IPS DF 6.9 (cell line): ENCODE data around the gene EIF2B5.
"Not testable (repeated sequence)": the region's sequence is repeated elsewhere in the genome, so short reads cannot be mapped to it uniquely, and the experiment has no call there.

Source experiments
- DNase-seq: peaks from one replicate; pipeline ENCODE4 v3.0.0-alpha.2; 2013; ENCODE audit warnings: low read depth, low spot score
- H3K27ac ChIP-seq: one replicate; pipeline ENCODE4 v1.5.1; 2013; ENCODE audit warnings: low read length, control low read depth
- H3K27me3 ChIP-seq: 2 replicates; pipeline ENCODE4 v1.6.1; 2013; ENCODE audit warnings: mild to moderate bottlenecking, low read length; ENCODE audit not compliant: control insufficient read depth, insufficient read depth
- H3K36me3 ChIP-seq: 2 replicates; pipeline ENCODE4 v1.6.1; 2013; ENCODE audit warnings: low read length; ENCODE audit not compliant: control insufficient read depth, insufficient read depth
- H3K4me1 ChIP-seq: 2 replicates; pipeline ENCODE4 v1.6.1; 2013; ENCODE audit warnings: low read length; ENCODE audit not compliant: control insufficient read depth, insufficient read depth
- H3K4me3 ChIP-seq: 2 replicates; pipeline ENCODE4 v1.5.1; 2013; ENCODE audit warnings: mild to moderate bottlenecking, low read length
- H3K9me3 ChIP-seq: 2 replicates; pipeline ENCODE4 v1.6.1; 2013; ENCODE audit warnings: low read length, inconsistent platforms; ENCODE audit not compliant: control insufficient read depth, insufficient read depth
- WGBS: extraction: QIAGEN DNeasy Blood & Tissue Kit; methylation state at CpG from one replicate; pipeline ENCODE4 v1.1.7; 2013; ENCODE audit warnings: mixed read lengths, missing lambda C conversion rate; ENCODE audit not compliant: insufficient read length, insufficient coverage; 5-methylcytosine and 5-hydroxymethylcytosine counted together

Gene EIF2B5

GRCh38 chr3:184135149-184135910, at the start of gene EIF2B5:
EIF2B5 (plus strand) TSS chr3:184135358; CDS start chr3:184135386, 28 bp downstream.
- Histone ChIP-seq H3K36me3 (no peaks in the 10 kb centered on the region; the same call in 1 of the 2 replicates), H3K4me1 (no peaks in the 10 kb centered on the region), H3K27ac (no peak within 1 kb of the TSS), H3K27me3 (no peaks in the 10 kb centered on the region), H3K4me3 (peak within 1 kb of the TSS; percentile 69; the same call in 1 of the 2 replicates), H3K9me3 (no peaks in the 10 kb centered on the region)
- no CpG with 5 or more reads among the region's 56 CpGs for WGBS
- DNase-seq = peak; percentile 80

- no peak overlapping the region for H3K4me3 ChIP-seq
- H3K9me3 ChIP-seq = no peaks in the 10 kb centered on the region
- no peaks in the 10 kb centered on the region for H3K27me3 ChIP-seq
- no peaks in the 10 kb centered on the region; the same call in 1 of the 2 replicates for H3K36me3 ChIP-seq
- no peak for DNase-seq
- WGBS = no CpG with 5 or more reads among the region's 3 CpGs
- no peak overlapping the region for H3K27ac ChIP-seq
- peaks cover 2% of the 10 kb centered on the region; the same call in 1 of the 2 replicates for H3K4me1 ChIP-seq
Observed at GRCh38 chr3:184085389-184085852, 49.7 kb upstream of the EIF2B5 start.

- no peaks in the 10 kb centered on the region for H3K4me1 ChIP-seq
- no peaks in the 10 kb centered on the region for H3K27me3 ChIP-seq
- H3K27ac ChIP-seq = no peak overlapping the region
- no peak overlapping the region for H3K4me3 ChIP-seq
- H3K36me3 ChIP-seq = no peaks in the 10 kb centered on the region
- H3K9me3 ChIP-seq = no peaks in the 10 kb centered on the region
- no peak for DNase-seq
- no CpG with 5 or more reads among the region's 3 CpGs for WGBS
Observed at GRCh38 chr3:184092199-184092598, 43.0 kb upstream of the EIF2B5 start.

- Histone ChIP-seq H3K27me3 (no peaks in the 10 kb centered on the region), H3K4me1 (no peaks in the 10 kb centered on the region), H3K4me3 (no peak within 1 kb of the TSS), H3K9me3 (no peaks in the 10 kb centered on the region), H3K27ac (no peak within 1 kb of the TSS), H3K36me3 (no peaks in the 10 kb centered on the region)
- no CpG with 5 or more reads among the region's 7 CpGs for WGBS
- DNase-seq = no peak
Observed at GRCh38 chr3:184096811-184097383, 38.3 kb upstream of the EIF2B5 start, which contains the start of gene HTR3E. HTR3E (plus strand) TSS chr3:184097064; CDS start chr3:184097530, 466 bp downstream.

- H3K27ac ChIP-seq = no peak overlapping the region
- no peaks in the 10 kb centered on the region for H3K4me1 ChIP-seq
- no CpG with 5 or more reads among the region's 6 CpGs for WGBS
- H3K27me3 ChIP-seq = no peaks in the 10 kb centered on the region
- H3K36me3 ChIP-seq = no peaks in the 10 kb centered on the region
- H3K4me3 ChIP-seq = no peak overlapping the region
- H3K9me3 ChIP-seq = no peaks in the 10 kb centered on the region
- DNase-seq = no peak
Observed at GRCh38 chr3:184097556-184097955, 37.6 kb upstream of the EIF2B5 start.

GRCh38 chr3:184099806-184100686, 35.1 kb upstream of the EIF2B5 start:
- Histone ChIP-seq H3K27me3 (no peaks in the 10 kb centered on the region), H3K4me1 (no peaks in the 10 kb centered on the region), H3K36me3 (no peaks in the 10 kb centered on the region), H3K9me3 (no peaks in the 10 kb centered on the region), H3K27ac (no peak overlapping the region), H3K4me3 (no peak overlapping the region)
- DNase-seq = no peak
- no CpG with 5 or more reads among the region's 24 CpGs for WGBS

GRCh38 chr3:184110316-184110725, 24.8 kb upstream of the EIF2B5 start:
- no CpG with 5 or more reads among the region's 7 CpGs for WGBS
- DNase-seq = no peak
- Histone ChIP-seq H3K36me3 (no peaks in the 10 kb centered on the region), H3K27me3 (no peaks in the 10 kb centered on the region), H3K27ac (no peak overlapping the region), H3K4me3 (no peak overlapping the region), H3K9me3 (no peaks in the 10 kb centered on the region), H3K4me1 (no peaks in the 10 kb centered on the region)

- WGBS = no CpG with 5 or more reads among the region's 4 CpGs
Observed at GRCh38 chr3:184116017-184116416, 19.1 kb upstream of the EIF2B5 start.

GRCh38 chr3:184117636-184118035, 17.5 kb upstream of the EIF2B5 start:
- no peaks in the 10 kb centered on the region for H3K9me3 ChIP-seq

More at GRCh38 chr3:184116017-184116416, 19.1 kb upstream of the EIF2B5 start:
- H3K4me3 ChIP-seq = no peak overlapping the region
- no peak overlapping the region for H3K27ac ChIP-seq
- no peaks in the 10 kb centered on the region for H3K4me1 ChIP-seq
- no peak for DNase-seq
- no peaks in the 10 kb centered on the region for H3K27me3 ChIP-seq
- H3K9me3 ChIP-seq = no peaks in the 10 kb centered on the region
- no peaks in the 10 kb centered on the region for H3K36me3 ChIP-seq

GRCh38 chr3:184121031-184121430, 14.1 kb upstream of the EIF2B5 start:
- H3K4me1 ChIP-seq, H3K9me3 ChIP-seq, H3K36me3 ChIP-seq, H3K27me3 ChIP-seq, DNase-seq, H3K27ac ChIP-seq, H3K4me3 ChIP-seq: not testable (repeated sequence)
- WGBS = no CpG with 5 or more reads among the region's 8 CpGs

More at GRCh38 chr3:184117636-184118035, 17.5 kb upstream of the EIF2B5 start:
- H3K36me3 ChIP-seq = no peaks in the 10 kb centered on the region
- H3K4me1 ChIP-seq = no peaks in the 10 kb centered on the region
- no peaks in the 10 kb centered on the region for H3K27me3 ChIP-seq
- no peak for DNase-seq
- H3K4me3 ChIP-seq = no peak overlapping the region
- WGBS = no CpG with 5 or more reads among the region's 6 CpGs
- no peak overlapping the region for H3K27ac ChIP-seq
